ENCODE data around the gene DOCK3. TPM values are rescaled to one million over a fixed set of nuclear protein-coding genes. Genes with fewer than 3 reads are reported as not detected.

Gene DOCK3
- total and polyA plus RNA-seq, 2 donors = 0.66 to 1.7 TPM

DNA sequence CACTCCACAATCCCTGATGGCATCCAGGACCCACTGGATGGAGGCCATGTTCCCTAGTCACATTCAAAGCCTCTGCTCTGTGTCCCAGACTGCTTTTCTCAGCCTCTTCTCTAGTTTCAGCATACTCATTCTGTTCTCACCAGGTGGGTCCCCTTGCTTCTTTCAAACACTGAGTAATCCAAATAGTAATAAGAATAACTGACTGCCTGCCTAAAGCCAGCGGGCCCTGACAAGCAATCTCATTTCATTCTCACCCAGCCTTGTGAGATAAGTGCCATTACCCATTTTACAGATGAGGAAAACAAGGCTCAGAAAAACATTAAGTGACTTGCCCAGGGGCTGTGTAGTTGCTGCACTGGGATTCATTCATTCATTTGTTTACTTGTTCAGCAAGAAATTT lies 32.3 kb upstream of the DOCK3 start:
- DNase-seq (ENCODE audit: extremely low spot score) = no peak
- 91% methylated on average over 1 of the region's 1 CpG for WGBS
- no peak overlapping the region for H3K27ac ChIP-seq (ENCODE audit: low read depth)
- H3K36me3 ChIP-seq (ENCODE audit: insufficient read depth) = no peaks in the 10 kb centered on the region
- H3K4me3 ChIP-seq (ENCODE audit: low read depth, low read length) = no peak overlapping the region
- H3K4me1 ChIP-seq (ENCODE audit: insufficient read depth) = no peaks in the 10 kb centered on the region

DNA sequence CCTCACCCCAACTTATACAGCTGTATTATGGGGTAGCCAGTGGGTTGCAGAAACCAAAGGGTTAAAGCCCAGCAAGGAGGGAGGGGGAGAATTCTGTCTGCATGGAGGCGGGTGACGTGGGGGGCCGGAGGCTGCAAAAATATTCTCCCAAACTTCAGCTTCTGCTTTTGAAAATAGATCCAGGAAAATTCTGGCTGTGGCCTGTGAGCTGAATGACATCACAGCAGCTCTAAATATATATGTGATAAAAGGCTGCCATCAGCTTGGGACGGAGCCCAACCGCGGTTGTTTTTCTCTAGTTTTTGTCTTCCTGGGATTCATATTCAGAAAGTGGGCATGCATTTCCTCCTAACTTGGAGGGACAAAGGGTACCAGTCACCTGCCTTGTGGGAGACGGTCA lies 30.2 kb upstream of the DOCK3 start:
- DNase-seq (ENCODE audit: extremely low spot score) = no peak
- no peaks in the 10 kb centered on the region for H3K4me1 ChIP-seq (ENCODE audit: insufficient read depth)
- 40% methylated on average over 7 of the region's 7 CpGs for WGBS
- no peak overlapping the region for H3K27ac ChIP-seq (ENCODE audit: low read depth)
- no peak overlapping the region for H3K4me3 ChIP-seq (ENCODE audit: low read depth, low read length)
- H3K36me3 ChIP-seq (ENCODE audit: insufficient read depth) = no peaks in the 10 kb centered on the region

DNA sequence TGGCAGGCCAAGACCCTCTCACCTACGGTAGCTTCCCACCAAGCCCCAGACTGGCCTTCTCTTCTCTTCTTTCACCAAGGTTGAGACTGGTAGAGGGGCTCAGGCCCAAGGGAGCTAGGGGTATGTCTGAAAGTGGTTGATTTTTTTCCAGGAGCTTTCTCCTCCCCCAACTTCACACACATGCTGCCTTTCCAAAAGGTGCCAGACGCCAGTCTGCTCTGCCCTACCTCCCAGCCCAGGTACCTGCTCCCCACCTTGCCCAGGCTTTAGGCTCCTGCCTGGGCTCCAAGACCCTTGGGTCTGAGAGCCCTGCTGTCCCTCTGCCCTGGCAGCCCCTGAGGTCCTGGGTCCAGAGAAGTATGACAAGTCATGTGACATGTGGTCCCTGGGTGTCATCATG lies 29.3 kb upstream of the DOCK3 start:
- no peak overlapping the region for H3K27ac ChIP-seq (ENCODE audit: low read depth)
- H3K4me3 ChIP-seq (ENCODE audit: low read depth, low read length) = no peak overlapping the region
- H3K4me1 ChIP-seq (ENCODE audit: insufficient read depth) = no peaks in the 10 kb centered on the region
- H3K36me3 ChIP-seq (ENCODE audit: insufficient read depth) = no peaks in the 10 kb centered on the region
- 84% methylated on average over 2 of the region's 2 CpGs for WGBS
- no peak for DNase-seq (ENCODE audit: extremely low spot score)

DNA sequence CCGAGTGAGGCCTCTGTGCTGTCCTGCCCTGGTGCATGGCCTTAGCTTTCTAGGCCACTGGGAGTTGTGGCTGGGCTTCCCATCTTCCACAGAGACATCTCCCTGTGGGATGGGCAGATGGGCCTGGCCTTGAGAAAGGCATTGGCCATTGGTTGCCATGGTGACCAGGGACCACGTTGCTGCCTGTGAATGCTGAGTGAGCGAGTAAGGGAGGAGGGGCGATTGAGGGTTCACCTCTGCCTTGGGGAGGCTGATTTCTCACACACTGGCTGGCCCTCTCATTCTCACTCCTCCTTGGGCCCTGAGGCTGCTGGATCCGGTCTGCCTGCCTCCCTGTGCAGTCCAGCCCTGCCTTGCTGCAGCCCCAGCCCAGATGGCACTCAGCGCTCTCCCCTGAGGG lies 26.4 kb upstream of the DOCK3 start:
- WGBS = 62% methylated on average over 6 of the region's 6 CpGs
- no peak overlapping the region for H3K27ac ChIP-seq (ENCODE audit: low read depth)
- H3K36me3 ChIP-seq (ENCODE audit: insufficient read depth) = no peaks in the 10 kb centered on the region
- no peaks in the 10 kb centered on the region for H3K4me1 ChIP-seq (ENCODE audit: insufficient read depth)
- DNase-seq (ENCODE audit: extremely low spot score) = no peak
- H3K4me3 ChIP-seq (ENCODE audit: low read depth, low read length) = no peak overlapping the region

DNA sequence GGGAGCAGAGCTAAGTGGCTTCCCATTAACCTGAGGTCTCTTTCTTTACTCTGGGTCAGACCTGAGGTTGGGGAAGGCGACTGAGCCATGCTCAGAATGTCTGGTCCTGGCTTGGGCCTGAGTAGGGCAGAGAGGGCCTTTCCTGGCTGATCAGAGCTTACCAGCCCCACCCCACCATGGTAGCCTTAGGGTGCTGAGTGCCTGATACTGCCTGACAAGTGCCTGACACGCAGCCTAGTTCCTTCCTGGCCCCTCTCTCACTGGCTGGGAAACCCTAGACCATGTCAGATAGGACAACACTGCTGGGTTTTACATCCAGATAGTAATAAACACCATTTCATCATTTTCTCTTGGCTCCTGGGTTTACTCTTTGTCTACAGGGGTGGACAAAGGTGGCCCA lies 25.8 kb upstream of the DOCK3 start:
- Histone ChIP-seq H3K4me3 (ENCODE audit: low read depth, low read length) (no peak overlapping the region), H3K27ac (ENCODE audit: low read depth) (no peak overlapping the region), H3K36me3 (ENCODE audit: insufficient read depth) (no peaks in the 10 kb centered on the region), H3K4me1 (ENCODE audit: insufficient read depth) (no peaks in the 10 kb centered on the region)
- no peak for DNase-seq (ENCODE audit: extremely low spot score)
- WGBS = 84% methylated on average over 2 of the region's 2 CpGs

DNA sequence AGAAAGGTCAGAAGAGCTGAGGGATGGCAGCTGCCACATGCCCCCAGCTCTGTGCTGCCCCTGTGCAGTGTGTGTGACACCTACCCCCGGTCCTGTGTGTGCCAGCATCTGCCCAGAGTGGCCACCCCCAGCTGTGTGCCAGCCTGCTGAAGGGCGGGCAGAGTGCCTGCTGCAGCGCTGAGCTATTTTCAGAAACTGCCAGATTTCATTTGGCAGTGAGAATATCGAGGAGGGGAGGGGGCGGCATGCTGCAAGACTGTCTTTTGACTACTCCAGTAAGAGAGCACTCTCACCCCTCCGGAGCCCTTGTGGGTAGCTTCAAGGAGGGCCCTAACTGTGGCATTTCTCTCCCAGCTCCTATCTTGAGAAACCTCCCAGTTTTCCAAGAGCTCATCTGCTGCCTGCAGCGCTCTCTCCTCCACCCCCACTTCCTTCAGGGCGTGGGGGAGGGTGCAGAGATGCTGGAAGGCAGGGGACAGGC lies 25.2 kb upstream of the DOCK3 start:
- Histone ChIP-seq H3K4me3 (ENCODE audit: low read depth, low read length) (no peak overlapping the region), H3K4me1 (ENCODE audit: insufficient read depth) (no peaks in the 10 kb centered on the region), H3K27ac (ENCODE audit: low read depth) (no peak overlapping the region), H3K36me3 (ENCODE audit: insufficient read depth) (no peaks in the 10 kb centered on the region)
- WGBS = 56% methylated on average over 8 of the region's 8 CpGs
- no peak for DNase-seq (ENCODE audit: extremely low spot score)

DNA sequence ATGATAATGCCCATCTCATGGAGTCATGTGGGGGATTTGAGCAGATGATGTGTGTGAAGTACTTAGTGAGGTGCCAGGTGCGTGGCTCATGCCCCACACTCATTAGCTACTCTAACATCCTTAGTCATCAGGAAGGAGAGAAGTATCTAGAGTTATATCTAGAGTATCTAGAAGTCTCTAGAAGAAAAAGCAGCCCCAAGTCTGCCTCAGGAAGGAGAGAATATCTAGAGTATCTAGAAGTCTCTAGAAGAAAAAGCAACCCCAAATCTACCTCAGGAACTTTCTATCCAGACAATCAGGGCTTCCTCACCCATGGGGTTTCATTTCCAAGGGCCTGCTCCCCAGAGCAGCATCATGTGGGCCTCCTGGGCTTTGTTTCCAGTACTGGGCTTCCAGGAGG lies 24.7 kb upstream of the DOCK3 start:
- Histone ChIP-seq H3K4me3 (ENCODE audit: low read depth, low read length) (no peak overlapping the region), H3K4me1 (ENCODE audit: insufficient read depth) (no peaks in the 10 kb centered on the region), H3K36me3 (ENCODE audit: insufficient read depth) (no peaks in the 10 kb centered on the region), H3K27ac (ENCODE audit: low read depth) (no peak overlapping the region)
- WGBS = 100% methylated on average over 1 of the region's 1 CpG
- no peak for DNase-seq (ENCODE audit: extremely low spot score)

DNA sequence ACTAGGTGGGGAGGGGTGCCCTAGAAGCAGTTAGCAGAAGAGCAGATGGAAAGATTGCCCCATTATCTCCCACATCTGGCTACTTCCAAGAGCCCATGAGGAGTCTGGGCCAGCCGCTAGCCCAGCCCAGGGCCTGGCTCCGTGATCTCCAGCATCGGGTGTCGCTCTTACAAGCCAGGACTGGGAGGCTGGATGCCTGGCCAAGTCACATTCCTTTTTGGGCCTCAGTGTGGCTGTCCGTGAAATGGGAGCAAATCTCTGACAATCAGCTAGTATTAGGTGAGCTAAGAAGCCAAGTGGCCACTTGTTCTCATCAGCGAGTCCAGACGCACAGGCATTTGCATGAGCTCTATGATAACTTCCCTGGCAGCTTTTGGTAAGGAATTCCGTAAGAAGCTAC lies 23.3 kb upstream of the DOCK3 start:
- no peak overlapping the region for H3K4me3 ChIP-seq (ENCODE audit: low read depth, low read length)
- WGBS = 80% methylated on average over 8 of the region's 8 CpGs
- no peaks in the 10 kb centered on the region for H3K4me1 ChIP-seq (ENCODE audit: insufficient read depth)
- no peak overlapping the region for H3K27ac ChIP-seq (ENCODE audit: low read depth)
- DNase-seq (ENCODE audit: extremely low spot score) = no peak
- H3K36me3 ChIP-seq (ENCODE audit: insufficient read depth) = no peaks in the 10 kb centered on the region

DNA sequence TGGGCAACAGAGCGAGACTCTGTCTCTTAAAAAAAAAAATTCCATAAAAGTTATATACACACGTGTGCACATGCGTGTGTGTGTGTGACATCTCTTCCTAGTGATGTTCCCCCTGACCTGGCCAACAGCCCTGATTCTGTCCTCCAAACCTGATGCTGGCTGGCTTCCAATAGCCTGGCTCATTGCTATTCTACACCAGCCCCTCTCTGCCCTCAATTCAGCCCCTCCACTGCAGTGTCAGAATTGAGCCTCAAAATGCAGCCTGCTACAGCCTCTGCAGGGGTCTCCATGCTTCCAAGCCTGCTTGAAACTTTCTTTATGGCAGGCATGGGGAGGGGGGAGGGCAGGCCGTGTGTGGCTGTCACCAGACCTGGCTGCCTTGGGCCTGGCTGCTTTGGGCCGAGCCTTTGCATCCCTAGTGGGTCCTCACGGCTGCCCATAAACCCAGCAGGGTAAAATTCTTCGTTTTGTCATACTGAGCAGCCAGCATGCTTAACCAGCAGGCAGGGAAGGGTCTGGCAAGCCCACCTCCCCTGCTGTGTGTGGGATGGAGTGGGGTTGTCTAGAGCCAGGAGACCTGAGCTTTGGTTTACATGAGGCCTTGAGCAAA lies 22.7 kb upstream of the DOCK3 start:
- no peak overlapping the region for H3K27ac ChIP-seq (ENCODE audit: low read depth)
- WGBS = 58% methylated on average over 7 of the region's 7 CpGs
- H3K4me1 ChIP-seq (ENCODE audit: insufficient read depth) = no peaks in the 10 kb centered on the region
- no peak overlapping the region for H3K4me3 ChIP-seq (ENCODE audit: low read depth, low read length)
- H3K36me3 ChIP-seq (ENCODE audit: insufficient read depth) = no peaks in the 10 kb centered on the region
- DNase-seq (ENCODE audit: extremely low spot score) = no peak

DNA sequence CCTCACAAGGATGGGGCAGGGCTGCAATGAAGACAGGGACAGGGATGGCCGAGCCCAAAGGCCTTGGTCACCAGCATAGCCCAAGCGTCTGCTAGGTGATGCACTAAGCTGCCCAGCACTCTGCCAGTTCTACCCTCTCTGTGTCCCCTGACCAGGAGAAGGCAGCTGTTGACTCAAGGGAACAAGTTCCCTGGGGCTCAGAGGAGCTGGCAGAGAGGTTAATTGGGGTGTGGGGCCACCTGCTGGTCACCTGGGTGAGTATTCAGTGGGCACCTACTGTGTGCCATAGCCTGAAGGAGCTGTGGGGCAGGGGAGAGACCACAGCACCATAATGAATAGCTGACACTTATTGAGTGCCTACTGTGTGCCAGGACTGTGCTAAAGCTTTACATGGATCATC lies 22.0 kb upstream of the DOCK3 start:
- H3K27ac ChIP-seq (ENCODE audit: low read depth) = no peak overlapping the region
- DNase-seq (ENCODE audit: extremely low spot score) = no peak
- no peak overlapping the region for H3K4me3 ChIP-seq (ENCODE audit: low read depth, low read length)
- 72% methylated on average over 2 of the region's 2 CpGs for WGBS
- H3K4me1 ChIP-seq (ENCODE audit: insufficient read depth) = no peaks in the 10 kb centered on the region
- H3K36me3 ChIP-seq (ENCODE audit: insufficient read depth) = no peaks in the 10 kb centered on the region

DNA sequence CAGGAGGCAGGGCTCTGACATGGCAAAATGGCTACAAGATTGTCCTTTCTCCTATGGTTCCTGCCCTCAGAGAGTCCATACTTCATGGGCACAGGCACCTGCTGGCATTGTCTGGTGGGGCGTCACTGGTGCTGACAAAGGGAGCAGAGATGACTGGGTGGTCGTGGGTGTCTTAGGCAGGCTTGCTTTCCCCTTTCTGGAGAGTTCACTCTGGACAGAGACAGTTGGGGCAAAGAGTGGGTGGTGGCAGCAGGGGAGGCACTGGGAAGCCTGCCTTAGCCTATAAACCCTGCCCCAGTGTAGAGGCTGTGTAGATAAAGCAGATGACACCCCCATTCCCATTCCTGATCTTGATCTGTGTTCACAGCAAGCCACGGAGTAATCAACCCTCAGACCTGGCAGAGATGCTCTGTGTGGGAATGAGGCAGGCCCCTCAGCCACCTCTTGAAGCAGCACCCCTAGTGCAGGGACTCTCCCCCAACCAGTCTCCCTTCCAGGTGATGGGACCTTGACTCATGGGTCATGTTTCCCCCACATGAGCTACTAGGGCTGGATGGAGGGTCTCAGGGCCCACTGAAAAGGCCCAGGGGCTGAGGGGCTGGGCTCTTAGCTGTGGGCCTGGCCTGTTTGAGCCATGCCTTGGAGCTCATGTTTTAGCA lies 20.7 kb upstream of the DOCK3 start:
- Histone ChIP-seq H3K27ac (ENCODE audit: low read depth) (no peak overlapping the region), H3K4me3 (ENCODE audit: low read depth, low read length) (no peak overlapping the region), H3K36me3 (ENCODE audit: insufficient read depth) (no peaks in the 10 kb centered on the region), H3K4me1 (ENCODE audit: insufficient read depth) (no peaks in the 10 kb centered on the region)
- WGBS = 68% methylated on average over 3 of the region's 3 CpGs
- DNase-seq (ENCODE audit: extremely low spot score) = no peak

DNA sequence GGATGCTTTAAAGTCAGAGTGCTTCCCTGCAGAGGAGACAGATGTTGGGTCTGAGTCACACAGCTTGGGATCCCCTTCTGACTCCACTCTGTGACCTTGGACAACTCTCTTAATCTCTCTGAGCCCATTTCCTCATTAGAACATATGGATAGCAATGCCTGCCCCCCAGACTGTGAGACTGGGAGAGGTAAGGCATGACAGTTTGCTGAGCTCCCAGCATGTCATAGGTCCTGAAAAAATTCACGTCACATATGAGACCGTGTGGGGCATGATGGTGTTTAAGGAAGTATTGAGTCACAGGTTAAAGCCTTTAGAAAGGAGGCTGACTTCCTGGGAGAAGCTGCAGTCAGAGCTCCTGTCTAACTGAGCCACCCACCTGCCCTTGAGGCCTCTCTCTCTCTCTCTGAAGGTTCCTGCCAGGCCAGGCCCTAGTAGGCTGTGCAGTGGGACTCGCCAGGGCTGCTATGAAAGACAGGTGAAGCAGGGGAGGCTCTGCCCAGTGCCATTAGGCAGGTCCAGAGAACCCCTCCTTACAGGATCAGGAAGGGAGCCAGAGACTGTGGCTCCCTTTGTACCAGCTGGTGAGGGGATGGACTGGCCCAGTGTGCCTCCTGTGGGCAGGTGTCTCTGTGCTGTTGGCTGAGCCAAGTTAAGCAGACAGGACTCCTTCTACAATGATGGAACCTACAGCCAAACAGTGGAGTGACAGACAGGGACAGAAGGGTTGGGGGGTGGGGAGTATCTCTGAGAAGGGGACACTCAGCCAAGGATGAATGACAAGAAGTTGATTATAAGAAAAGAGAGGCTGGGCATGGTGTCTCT lies 19.5 kb upstream of the DOCK3 start:
- H3K36me3 ChIP-seq (ENCODE audit: insufficient read depth) = no peaks in the 10 kb centered on the region
- H3K4me1 ChIP-seq (ENCODE audit: insufficient read depth) = no peaks in the 10 kb centered on the region
- no peak for DNase-seq (ENCODE audit: extremely low spot score)
- H3K4me3 ChIP-seq (ENCODE audit: low read depth, low read length) = no peak overlapping the region
- no peak overlapping the region for H3K27ac ChIP-seq (ENCODE audit: low read depth)
- WGBS = 44% methylated on average over 3 of the region's 3 CpGs

DNA sequence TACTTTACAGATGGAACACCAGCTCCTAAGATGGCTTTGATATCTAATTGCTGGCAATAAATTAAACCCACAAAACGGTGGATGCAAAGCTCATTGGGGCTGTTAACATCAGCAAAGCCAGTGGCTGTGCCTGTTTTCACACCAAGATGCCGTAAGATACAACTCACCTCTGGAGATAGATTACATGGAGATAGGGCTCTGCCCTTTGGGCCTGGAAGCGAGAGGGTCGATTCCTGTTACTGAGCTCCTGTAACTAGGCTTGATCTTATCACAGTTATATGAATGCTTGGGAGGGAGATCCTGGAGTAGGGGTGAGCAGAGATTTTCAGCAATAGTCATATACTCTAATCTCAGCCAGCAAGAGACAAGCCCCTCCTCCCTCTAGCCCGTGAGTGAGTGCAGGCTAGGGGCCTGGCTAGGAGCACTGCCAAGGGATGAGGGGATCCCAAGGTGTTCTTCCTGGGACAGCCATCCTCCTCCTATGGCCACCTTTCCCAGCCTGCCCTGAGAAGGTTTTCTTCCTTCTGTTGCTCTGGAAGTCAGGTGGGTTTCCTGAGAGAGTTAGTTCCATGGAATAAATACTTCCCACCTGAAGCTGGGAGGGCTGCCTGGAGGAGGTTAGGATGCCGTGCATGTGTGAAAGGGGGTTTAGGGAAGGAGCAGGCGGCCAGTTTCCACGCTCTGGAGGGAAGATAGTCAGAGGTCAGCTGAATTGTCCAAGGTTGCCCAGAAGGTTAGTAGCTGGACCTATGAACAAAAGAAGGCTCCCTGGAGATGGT lies 18.1 kb upstream of the DOCK3 start:
- 45% methylated on average over 8 of the region's 8 CpGs for WGBS
- H3K27ac ChIP-seq (ENCODE audit: low read depth) = no peak overlapping the region
- no peaks in the 10 kb centered on the region for H3K4me1 ChIP-seq (ENCODE audit: insufficient read depth)
- DNase-seq (ENCODE audit: extremely low spot score) = no peak
- H3K36me3 ChIP-seq (ENCODE audit: insufficient read depth) = no peaks in the 10 kb centered on the region
- H3K4me3 ChIP-seq (ENCODE audit: low read depth, low read length) = no peak overlapping the region

All from urinary bladder (tissue), 4 donors.